Hematopoietic multipotent progenitor cell treated with erythropoietin and hydrocortisone succinate and interleukin-3 and kit ligand, for 17 days (in vitro differentiated cells): ENCODE results near the gene VCAM1.
"Not testable (repeated sequence)": the region's sequence is repeated elsewhere in the genome, so short reads cannot be mapped to it uniquely, and the experiment has no call there.

Experiments used
- DNase-seq: peaks from one replicate; pipeline ENCODE4 v3.0.0-alpha.2; 2015; ENCODE audit warnings: low spot score

VCAM1 gene

DNA sequence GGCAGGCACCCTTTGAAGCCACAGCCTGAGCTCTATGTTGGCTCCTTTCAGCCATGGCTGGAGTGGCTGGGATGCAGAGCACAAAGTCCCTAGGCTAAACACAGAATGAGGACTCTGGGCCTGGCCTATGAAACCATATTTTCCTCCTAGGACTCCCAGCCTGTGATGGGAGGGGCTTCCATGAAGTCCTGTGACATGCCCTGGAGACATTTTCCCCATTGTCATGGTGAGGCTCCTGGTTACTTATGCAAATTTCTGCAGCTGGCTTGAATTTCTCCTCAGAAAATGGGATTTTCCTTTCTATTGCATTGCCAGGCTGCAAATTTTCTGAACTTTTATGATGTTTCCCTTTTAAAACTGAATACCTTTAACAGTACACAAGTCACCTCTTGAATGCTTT lies 61.3 kb downstream of the VCAM1 start:
- DNase-seq: no peak

GRCh38 chr1:100781728-100782127 lies 62.2 kb downstream of the VCAM1 start:
- not testable (repeated sequence) for DNase-seq

GRCh38 chr1:100782473-100783039 lies 63.0 kb downstream of the VCAM1 start:
- DNase-seq: no peak

DNA sequence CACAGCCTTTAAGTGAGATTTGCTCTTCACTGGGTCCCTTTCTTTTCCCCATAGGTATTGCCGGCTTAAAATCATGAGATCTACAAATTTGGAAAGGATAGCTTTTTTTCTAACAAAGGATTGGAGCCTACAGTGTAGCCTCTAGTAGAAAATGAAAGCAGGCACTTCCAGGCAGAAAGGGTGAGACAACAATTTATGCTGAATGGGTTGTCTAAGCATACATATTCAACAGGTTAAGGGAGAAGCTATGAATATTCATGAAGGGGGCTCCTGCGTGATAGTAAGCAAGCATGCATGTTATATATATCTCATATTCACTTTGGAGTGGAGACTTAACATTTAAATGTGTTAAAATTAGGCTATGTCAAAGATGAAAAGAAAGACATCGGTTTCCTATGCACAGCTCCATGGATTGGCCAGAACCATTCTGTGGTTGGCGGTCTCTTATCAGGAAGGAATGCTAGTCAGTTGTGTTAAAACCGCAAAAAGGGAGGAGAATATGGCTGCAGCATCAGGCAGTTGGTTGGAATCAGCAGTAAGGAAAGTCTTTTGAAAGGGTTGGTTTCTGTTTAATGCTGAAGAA lies 66.0 kb downstream of the VCAM1 start:
- no peak for DNase-seq

DNA sequence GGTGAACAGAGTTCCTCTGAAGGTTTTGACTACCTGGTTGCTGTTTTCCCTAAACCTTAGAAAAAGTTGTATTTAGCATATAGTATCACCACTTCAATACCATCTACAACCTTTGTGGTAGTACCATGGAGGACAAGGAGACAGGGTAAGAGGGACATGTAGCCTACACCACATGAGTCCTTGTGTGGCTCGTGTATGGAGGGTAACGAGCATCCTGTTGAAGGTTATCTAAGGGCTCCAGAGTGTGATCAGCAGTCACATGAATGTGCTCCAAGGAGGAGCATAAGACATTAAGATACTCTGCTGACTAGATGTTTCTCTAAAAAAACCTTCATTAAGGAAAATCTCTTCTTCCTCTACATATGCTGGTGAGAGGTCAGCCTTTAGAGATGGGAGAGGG lies 67.3 kb downstream of the VCAM1 start:
- DNase-seq: no peak
